KMS-11 (cell line): ENCODE data around the gene OR8G1.

ENCODE experiments used
- H2AFZ ChIP-seq: fragments of 200-600 bp; sonication (generic); 2 replicates; pipeline ENCODE4 v1.6.1; 2016; ENCODE audit warnings: antibody characterized with exemption, mixed run types, low read depth
- H3K27ac ChIP-seq: fragments of 200-600 bp; sonication (generic); 2 replicates; pipeline ENCODE4 v1.6.1; 2016; ENCODE audit warnings: mild to moderate bottlenecking, mixed run types
- H3K27me3 ChIP-seq: fragments of 200-600 bp; sonication (generic); 2 replicates; pipeline ENCODE4 v1.6.1; 2017; ENCODE audit warnings: mild to moderate bottlenecking, low read depth, mixed run types, moderate library complexity; ENCODE audit not compliant: insufficient read depth
- H3K36me3 ChIP-seq: fragments of 200-600 bp; sonication (generic); 2 replicates; pipeline ENCODE4 v1.6.1; 2017; ENCODE audit warnings: mild to moderate bottlenecking, mixed run types; ENCODE audit not compliant: insufficient read depth
- H3K4me1 ChIP-seq: fragments of 200-600 bp; sonication (generic); 2 replicates; pipeline ENCODE4 v1.6.1; 2016; ENCODE audit warnings: mild to moderate bottlenecking, low read depth, mixed run types; ENCODE audit not compliant: poor library complexity, severe bottlenecking
- H3K4me2 ChIP-seq: fragments of 200-600 bp; sonication (generic); 2 replicates; pipeline ENCODE4 v1.7.0; 2016; ENCODE audit warnings: mild to moderate bottlenecking, mixed run types
- H3K4me3 ChIP-seq: fragments of 200-600 bp; sonication (generic); IDR thresholded peaks from 2 replicates; pipeline ENCODE4 v1.6.1; 2017; ENCODE audit warnings: low read depth, low read length, mixed read lengths; ENCODE audit not compliant: insufficient read depth
- H3K79me2 ChIP-seq: fragments of 200-600 bp; sonication (generic); 2 replicates; pipeline ENCODE4 v1.6.1; 2016; ENCODE audit warnings: low read depth, mixed run types; ENCODE audit not compliant: insufficient read depth
- H3K9ac ChIP-seq: fragments of 200-600 bp; sonication (generic); 2 replicates; pipeline ENCODE4 v1.6.1; 2016; ENCODE audit warnings: mild to moderate bottlenecking, mixed run types
- H4K20me1 ChIP-seq: fragments of 200-600 bp; sonication (generic); 2 replicates; pipeline ENCODE4 v1.6.1; 2016; ENCODE audit warnings: mild to moderate bottlenecking, mixed run types; ENCODE audit not compliant: insufficient read depth
- TF ChIP-seq, protein P1 (sequence below): fragments of 200-600 bp; sonication (generic); conservative IDR thresholded peaks from 2 replicates; pipeline ENCODE4 v1.6.1; 2017; ENCODE audit warnings: low read depth, mild to moderate bottlenecking, antibody characterized with exemption, low read length, moderate library complexity, mixed read lengths

The OR8G1 gene

DNA sequence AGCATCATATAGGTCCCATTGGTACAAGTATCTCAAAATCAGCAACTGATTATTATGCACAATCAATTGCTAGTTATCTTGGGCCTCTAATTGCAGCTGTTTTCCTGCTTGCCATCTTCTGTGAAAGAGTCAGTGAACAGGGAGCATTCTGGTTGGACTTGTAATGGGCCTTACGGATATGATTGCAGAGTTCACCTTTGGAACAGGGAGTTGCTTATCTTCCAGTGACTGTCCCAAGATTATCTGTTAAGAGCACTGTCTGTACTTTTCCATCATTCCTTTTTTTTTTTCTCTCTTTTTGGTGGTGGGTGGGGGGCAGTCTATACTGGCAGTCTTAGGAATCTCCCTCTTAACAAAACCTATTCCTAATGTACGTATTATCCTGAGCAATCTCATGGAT lies 33.1 kb downstream of the OR8G1 start:
- Histone ChIP-seq H2AFZ (no peak overlapping the region), H3K79me2 (no peaks in the 10 kb centered on the region), H3K4me2 (no peak overlapping the region), H3K27ac (no peak overlapping the region), H3K4me1 (no peaks in the 10 kb centered on the region), H3K27me3 (no peaks in the 10 kb centered on the region), H3K4me3 (no peak overlapping the region), H3K9ac (no peak overlapping the region), H4K20me1 (no peaks in the 10 kb centered on the region), H3K36me3 (no peaks in the 10 kb centered on the region)
- TF ChIP-seq, protein P1, sequence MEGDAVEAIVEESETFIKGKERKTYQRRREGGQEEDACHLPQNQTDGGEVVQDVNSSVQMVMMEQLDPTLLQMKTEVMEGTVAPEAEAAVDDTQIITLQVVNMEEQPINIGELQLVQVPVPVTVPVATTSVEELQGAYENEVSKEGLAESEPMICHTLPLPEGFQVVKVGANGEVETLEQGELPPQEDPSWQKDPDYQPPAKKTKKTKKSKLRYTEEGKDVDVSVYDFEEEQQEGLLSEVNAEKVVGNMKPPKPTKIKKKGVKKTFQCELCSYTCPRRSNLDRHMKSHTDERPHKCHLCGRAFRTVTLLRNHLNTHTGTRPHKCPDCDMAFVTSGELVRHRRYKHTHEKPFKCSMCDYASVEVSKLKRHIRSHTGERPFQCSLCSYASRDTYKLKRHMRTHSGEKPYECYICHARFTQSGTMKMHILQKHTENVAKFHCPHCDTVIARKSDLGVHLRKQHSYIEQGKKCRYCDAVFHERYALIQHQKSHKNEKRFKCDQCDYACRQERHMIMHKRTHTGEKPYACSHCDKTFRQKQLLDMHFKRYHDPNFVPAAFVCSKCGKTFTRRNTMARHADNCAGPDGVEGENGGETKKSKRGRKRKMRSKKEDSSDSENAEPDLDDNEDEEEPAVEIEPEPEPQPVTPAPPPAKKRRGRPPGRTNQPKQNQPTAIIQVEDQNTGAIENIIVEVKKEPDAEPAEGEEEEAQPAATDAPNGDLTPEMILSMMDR, result no peak

DNA sequence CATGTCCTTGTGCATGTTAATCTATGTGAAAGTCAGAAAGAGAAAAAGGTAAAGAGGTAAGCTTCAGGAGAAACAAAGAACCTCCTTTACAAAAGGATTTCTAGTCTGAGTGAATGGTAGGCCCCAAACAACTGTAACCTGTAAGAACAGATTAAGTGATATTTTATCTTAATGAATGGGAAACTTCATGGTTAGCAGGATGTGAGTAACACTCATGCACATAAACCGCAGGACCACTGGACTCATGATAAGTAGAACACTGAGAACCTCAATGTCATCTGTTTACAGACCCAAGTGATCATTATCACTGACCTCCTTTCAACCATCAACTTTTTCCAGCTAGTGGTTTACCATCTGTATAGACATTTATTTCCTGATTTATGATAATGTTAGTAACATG lies 35.2 kb downstream of the OR8G1 start:
- H4K20me1 ChIP-seq, result no peaks in the 10 kb centered on the region
- H2AFZ ChIP-seq, result no peak overlapping the region
- no peak overlapping the region for H3K9ac ChIP-seq
- TF ChIP-seq, protein P1, result no peak
- H3K4me1 ChIP-seq, result no peaks in the 10 kb centered on the region
- H3K36me3 ChIP-seq, result no peaks in the 10 kb centered on the region
- no peak overlapping the region for H3K27ac ChIP-seq
- H3K27me3 ChIP-seq, result no peaks in the 10 kb centered on the region
- H3K4me3 ChIP-seq, result no peak overlapping the region
- no peak overlapping the region for H3K4me2 ChIP-seq
- H3K79me2 ChIP-seq, result no peaks in the 10 kb centered on the region

DNA sequence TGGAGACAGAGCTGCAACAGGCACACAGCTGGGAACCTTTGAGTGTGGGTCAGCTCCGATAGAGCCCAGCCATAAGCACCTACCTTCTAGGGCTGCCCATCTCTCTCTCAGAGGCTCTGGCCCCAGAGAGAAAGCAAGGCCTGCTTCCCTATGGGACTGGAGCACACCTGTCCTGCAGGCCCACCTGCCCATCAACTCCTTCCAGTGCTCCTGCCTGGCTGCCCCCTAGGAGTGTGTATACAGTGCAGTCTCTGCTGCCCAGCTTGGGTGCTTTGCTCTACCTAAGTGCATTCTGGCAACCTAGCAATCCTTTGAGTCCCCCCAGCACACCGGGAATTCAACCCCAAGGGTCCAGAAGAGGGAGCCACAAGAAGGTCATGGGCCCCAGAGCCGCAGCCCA lies 36.3 kb downstream of the OR8G1 start:
- no peak overlapping the region for H3K9ac ChIP-seq
- no peak overlapping the region for H2AFZ ChIP-seq
- H3K4me1 ChIP-seq, result no peaks in the 10 kb centered on the region
- TF ChIP-seq, protein P1, result no peak
- no peaks in the 10 kb centered on the region for H3K79me2 ChIP-seq
- no peak overlapping the region for H3K4me2 ChIP-seq
- H3K36me3 ChIP-seq, result no peaks in the 10 kb centered on the region
- no peaks in the 10 kb centered on the region for H3K27me3 ChIP-seq
- no peaks in the 10 kb centered on the region for H4K20me1 ChIP-seq
- no peak overlapping the region for H3K27ac ChIP-seq
- H3K4me3 ChIP-seq, result no peak overlapping the region

DNA sequence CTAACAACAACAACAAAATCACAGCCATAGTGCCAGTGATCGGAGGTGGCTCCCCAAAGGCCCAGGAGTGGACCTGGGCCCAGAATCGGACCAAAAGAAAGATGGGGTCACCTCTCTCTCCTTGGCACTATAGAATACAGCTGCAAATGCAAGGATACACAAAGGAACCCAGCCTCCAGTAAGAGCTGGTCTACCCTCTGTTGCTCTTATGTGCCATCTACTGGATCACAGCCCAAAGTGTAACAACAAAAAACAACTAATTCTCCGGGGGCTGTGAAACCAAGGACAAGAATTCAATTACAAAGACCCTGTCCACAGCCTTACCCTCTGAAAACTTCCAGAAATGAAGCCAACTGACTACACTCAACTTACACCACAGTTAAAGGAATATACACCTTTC lies 36.9 kb downstream of the OR8G1 start:
- Histone ChIP-seq H2AFZ (no peak overlapping the region), H3K79me2 (no peaks in the 10 kb centered on the region), H3K27ac (no peak overlapping the region), H3K9ac (no peak overlapping the region), H3K4me3 (no peak overlapping the region), H3K36me3 (no peaks in the 10 kb centered on the region), H3K4me2 (no peak overlapping the region), H3K27me3 (no peaks in the 10 kb centered on the region), H3K4me1 (no peaks in the 10 kb centered on the region), H4K20me1 (no peaks in the 10 kb centered on the region)
- TF ChIP-seq, protein P1, result no peak

DNA sequence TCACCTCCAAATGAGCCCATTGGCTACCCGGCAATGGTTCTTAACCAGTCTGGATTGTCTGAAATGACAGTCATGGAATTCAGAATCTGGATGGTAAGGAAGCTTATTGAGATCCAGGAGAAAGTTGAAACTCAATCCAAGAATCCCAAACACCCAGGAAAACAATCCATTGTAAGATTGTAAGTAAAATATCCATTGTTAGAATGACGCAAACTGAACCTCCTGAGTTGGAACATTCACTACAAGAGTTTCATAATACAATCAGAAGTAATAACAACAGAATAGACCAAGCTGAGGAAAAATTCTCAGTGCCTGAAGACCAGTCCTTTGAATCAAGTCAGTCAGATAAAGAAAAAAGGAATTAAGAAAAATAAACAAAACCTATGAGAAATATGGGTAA lies 37.4 kb downstream of the OR8G1 start:
- Histone ChIP-seq H3K27me3 (no peaks in the 10 kb centered on the region), H3K36me3 (no peaks in the 10 kb centered on the region), H4K20me1 (no peaks in the 10 kb centered on the region), H2AFZ (no peak overlapping the region), H3K79me2 (no peaks in the 10 kb centered on the region), H3K4me3 (no peak overlapping the region), H3K4me1 (no peaks in the 10 kb centered on the region), H3K9ac (no peak overlapping the region), H3K27ac (no peak overlapping the region), H3K4me2 (no peak overlapping the region)
- TF ChIP-seq, protein P1, result no peak
